NB4 (cell line): Measurements from ENCODE around the gene GPSM3.
"Not testable (repeated sequence)": the region's sequence is repeated elsewhere in the genome, so short reads cannot be mapped to it uniquely, and the experiment has no call there.

Experiments
- DNase-seq: peaks from one replicate; pipeline ENCODE4 v3.0.0; 2010; ENCODE audit warnings: low read depth
- H3K4me3 ChIP-seq: one replicate; pipeline ENCODE4 v1.5.1; 2011; ENCODE audit warnings: mild to moderate bottlenecking, low read depth, low read length, moderate library complexity
- CTCF ChIP-seq: IDR thresholded peaks from one replicate; pipeline ENCODE4 v1.5.1; 2012; ENCODE audit warnings: low read depth, low read length
- MAX ChIP-seq: IDR thresholded peaks from 2 replicates; pipeline ENCODE4 v1.6.1; 2011; ENCODE audit warnings: low read depth, low read length
- MYC ChIP-seq: IDR thresholded peaks from 2 replicates; pipeline ENCODE4 v1.6.1; 2011; ENCODE audit warnings: low read depth, low read length
- POLR2A ChIP-seq: IDR thresholded peaks from 2 replicates; pipeline ENCODE4 v1.6.1; 2011; ENCODE audit warnings: mild to moderate bottlenecking; ENCODE audit not compliant: insufficient read length; ENCODE audit errors: extremely low read depth

GPSM3 gene

GRCh38 chr6:32189069-32189741, 3.2 kb downstream of the GPSM3 start:
- DNase-seq: no peak
- TF ChIP-seq MAX (no peak), MYC (no peak), POLR2A (no peak), CTCF (no peak)
- H3K4me3 ChIP-seq: peak overlapping the region; percentile 79

- peak overlapping the region; percentile 79 for H3K4me3 ChIP-seq
- no peak for DNase-seq
- TF ChIP-seq MYC (no peak), MAX (no peak), CTCF (no peak), POLR2A (no peak)
Measured at GRCh38 chr6:32188381-32189068, 3.9 kb downstream of the GPSM3 start.

GRCh38 chr6:32187725-32188380, 4.6 kb downstream of the GPSM3 start:
- DNase-seq: not testable (repeated sequence)
- H3K4me3 ChIP-seq: peak overlapping the region; percentile 79

- TF ChIP-seq CTCF (no peak), MYC (no peak), MAX (no peak), POLR2A (no peak)
- no peak overlapping the region for H3K4me3 ChIP-seq
- DNase-seq: no peak
Measured at GRCh38 chr6:32187009-32187709, 5.3 kb downstream of the GPSM3 start.

- not testable (repeated sequence) for H3K4me3 ChIP-seq, DNase-seq
Measured at GRCh38 chr6:32186151-32186840, 6.1 kb downstream of the GPSM3 start.

- H3K4me3 ChIP-seq: not testable (repeated sequence)
- DNase-seq: peak; percentile 71
Measured at GRCh38 chr6:32185681-32186131, 6.7 kb downstream of the GPSM3 start.

- H3K4me3 ChIP-seq: no peak within 1 kb of the TSS
- no peak for DNase-seq
- no peak for TF ChIP-seq POLR2A
- TF ChIP-seq MAX: no peak
- TF ChIP-seq MYC: no peak
- TF ChIP-seq CTCF: no peak
Measured at GRCh38 chr6:32184084-32184640, 8.3 kb downstream of the GPSM3 start, which contains the start of gene AGER. AGER (minus strand) TSS chr6:32184253; CDS start chr6:32184222, 31 bp downstream.
